ENCODE data around the gene RGCC. TPM values are rescaled to one million over a fixed set of nuclear protein-coding genes. Genes with fewer than 3 reads are reported as not detected.

The RGCC gene
- total and polyA plus RNA-seq, 9 of the 15 experiments (the other 6 are each of a cell fraction or from before 2014, with no cell fraction given), result 0.51 to 10.4 (median 5.8) TPM

DNA sequence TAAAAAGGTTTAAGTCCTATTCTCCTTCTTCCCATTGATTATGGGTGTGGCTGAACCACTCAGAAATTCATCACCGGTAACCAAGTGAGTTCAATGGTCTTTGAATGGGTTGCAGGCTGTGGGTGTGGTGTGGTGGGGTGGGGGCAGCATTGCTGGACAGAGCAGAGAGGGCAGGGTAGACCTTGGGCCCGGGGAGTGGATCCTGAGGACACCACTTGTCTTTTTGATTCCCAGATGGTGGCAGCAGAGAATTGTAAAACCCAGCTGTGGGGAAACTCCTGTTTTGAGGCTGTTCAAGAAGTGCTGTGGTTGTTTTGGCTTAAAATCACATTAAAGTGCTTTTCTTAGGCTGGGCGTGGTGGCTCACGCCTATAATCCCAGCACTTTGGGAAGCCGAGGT lies 45.8 kb upstream of the RGCC start:
- Histone ChIP-seq H3K9me3 (replicated peaks; ENCODE audit: control insufficient read depth, insufficient read depth, low read depth, low read length) (no peaks in the 10 kb centered on the region), H3K9ac (ENCODE audit: insufficient read depth in 1 of 2, low read depth in 2 of 2, low read length in 2 of 2) (no peak overlapping the region), H3K4me2 (ENCODE audit: insufficient read depth, low read length) (no peak overlapping the region), H3K4me1 (replicated peaks in 1 of 2; ENCODE audit: control insufficient read depth in 2 of 2, insufficient read depth in 2 of 2, low read length in 2 of 2) (no peaks in the 10 kb centered on the region; a peak in 1 of 5 replicates), H3K4me3 (no peak overlapping the region), H3K36me3 (ENCODE audit: control insufficient read depth, insufficient read depth, low read length) (no peaks in the 10 kb centered on the region), H3K9me1 (ENCODE audit: control insufficient read depth, insufficient read depth, low read length) (no peaks in the 10 kb centered on the region), H3K79me2 (ENCODE audit: control insufficient read depth, insufficient read depth, low read length) (no peaks in the 10 kb centered on the region), H3K27ac (ENCODE audit: extremely low read depth, low read depth, low read length) (no peak overlapping the region), H4K20me1 (replicated peaks; ENCODE audit: control insufficient read depth, insufficient read depth, low read length) (no peaks in the 10 kb centered on the region), H3K27me3 (ENCODE audit: control insufficient read depth in 2 of 2, insufficient read depth in 2 of 2, low read length in 2 of 2) (no peaks in the 10 kb centered on the region), H2AFZ (ENCODE audit: low read depth, low read length) (no peak overlapping the region)
- intact Hi-C loops (cut with micrococcal nuclease), result loop anchor here (2.0 kb wide), 1 partner anchor 241 kb away; no protein-coding TSS in a partner anchor
- ChIA-PET POLR2A (interaction anchor here (0.6 kb wide), 1 partner anchor 9 kb away, joined by 4 read pairs; no protein-coding TSS in a partner anchor), CTCF (ENCODE audit: low intra/inter-chr PET ratio) (interaction anchor here (0.8 kb wide), 1 partner anchor 699 kb away, joined by 4 read pairs; no protein-coding TSS in a partner anchor)
- 0% methylated on average over 5 of the region's 5 CpGs for WGBS (ENCODE audit: insufficient coverage, low coverage, missing lambda C conversion rate)
- in situ Hi-C loops (cut with MboI), result loop anchor here (25.0 kb wide), 1 partner anchor 701 kb away; no protein-coding TSS in a partner anchor
- FAIRE-seq, result no peak
- BruUV-seq (replicated peaks), result no TSS peak
- peak in 2 of 4 experiments; percentile 20 to 37 for DNase-seq (ENCODE audit: extremely low read depth in 1 of 4, low spot score in 3 of 4)
- peak; percentile 85 for ATAC-seq
- TF ChIP-seq, protein P1, sequence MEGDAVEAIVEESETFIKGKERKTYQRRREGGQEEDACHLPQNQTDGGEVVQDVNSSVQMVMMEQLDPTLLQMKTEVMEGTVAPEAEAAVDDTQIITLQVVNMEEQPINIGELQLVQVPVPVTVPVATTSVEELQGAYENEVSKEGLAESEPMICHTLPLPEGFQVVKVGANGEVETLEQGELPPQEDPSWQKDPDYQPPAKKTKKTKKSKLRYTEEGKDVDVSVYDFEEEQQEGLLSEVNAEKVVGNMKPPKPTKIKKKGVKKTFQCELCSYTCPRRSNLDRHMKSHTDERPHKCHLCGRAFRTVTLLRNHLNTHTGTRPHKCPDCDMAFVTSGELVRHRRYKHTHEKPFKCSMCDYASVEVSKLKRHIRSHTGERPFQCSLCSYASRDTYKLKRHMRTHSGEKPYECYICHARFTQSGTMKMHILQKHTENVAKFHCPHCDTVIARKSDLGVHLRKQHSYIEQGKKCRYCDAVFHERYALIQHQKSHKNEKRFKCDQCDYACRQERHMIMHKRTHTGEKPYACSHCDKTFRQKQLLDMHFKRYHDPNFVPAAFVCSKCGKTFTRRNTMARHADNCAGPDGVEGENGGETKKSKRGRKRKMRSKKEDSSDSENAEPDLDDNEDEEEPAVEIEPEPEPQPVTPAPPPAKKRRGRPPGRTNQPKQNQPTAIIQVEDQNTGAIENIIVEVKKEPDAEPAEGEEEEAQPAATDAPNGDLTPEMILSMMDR (IDR thresholded peaks at IDR 0.05 in 2 of 3, conservative IDR thresholded peaks at IDR 0.05 in 1 of 3; ENCODE audit: insufficient read depth in 2 of 3, low read depth in 1 of 3, low read length in 3 of 3), result peak; percentile 31 to 54 (median 47); a peak in 4 of 6 replicates
- TF ChIP-seq, protein P2, sequence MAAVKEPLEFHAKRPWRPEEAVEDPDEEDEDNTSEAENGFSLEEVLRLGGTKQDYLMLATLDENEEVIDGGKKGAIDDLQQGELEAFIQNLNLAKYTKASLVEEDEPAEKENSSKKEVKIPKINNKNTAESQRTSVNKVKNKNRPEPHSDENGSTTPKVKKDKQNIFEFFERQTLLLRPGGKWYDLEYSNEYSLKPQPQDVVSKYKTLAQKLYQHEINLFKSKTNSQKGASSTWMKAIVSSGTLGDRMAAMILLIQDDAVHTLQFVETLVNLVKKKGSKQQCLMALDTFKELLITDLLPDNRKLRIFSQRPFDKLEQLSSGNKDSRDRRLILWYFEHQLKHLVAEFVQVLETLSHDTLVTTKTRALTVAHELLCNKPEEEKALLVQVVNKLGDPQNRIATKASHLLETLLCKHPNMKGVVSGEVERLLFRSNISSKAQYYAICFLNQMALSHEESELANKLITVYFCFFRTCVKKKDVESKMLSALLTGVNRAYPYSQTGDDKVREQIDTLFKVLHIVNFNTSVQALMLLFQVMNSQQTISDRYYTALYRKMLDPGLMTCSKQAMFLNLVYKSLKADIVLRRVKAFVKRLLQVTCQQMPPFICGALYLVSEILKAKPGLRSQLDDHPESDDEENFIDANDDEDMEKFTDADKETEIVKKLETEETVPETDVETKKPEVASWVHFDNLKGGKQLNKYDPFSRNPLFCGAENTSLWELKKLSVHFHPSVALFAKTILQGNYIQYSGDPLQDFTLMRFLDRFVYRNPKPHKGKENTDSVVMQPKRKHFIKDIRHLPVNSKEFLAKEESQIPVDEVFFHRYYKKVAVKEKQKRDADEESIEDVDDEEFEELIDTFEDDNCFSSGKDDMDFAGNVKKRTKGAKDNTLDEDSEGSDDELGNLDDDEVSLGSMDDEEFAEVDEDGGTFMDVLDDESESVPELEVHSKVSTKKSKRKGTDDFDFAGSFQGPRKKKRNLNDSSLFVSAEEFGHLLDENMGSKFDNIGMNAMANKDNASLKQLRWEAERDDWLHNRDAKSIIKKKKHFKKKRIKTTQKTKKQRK (IDR thresholded peaks at IDR 0.05; ENCODE audit: borderline replicate concordance, low read depth, low read length), result no peak
- TF ChIP-seq, protein P3, sequence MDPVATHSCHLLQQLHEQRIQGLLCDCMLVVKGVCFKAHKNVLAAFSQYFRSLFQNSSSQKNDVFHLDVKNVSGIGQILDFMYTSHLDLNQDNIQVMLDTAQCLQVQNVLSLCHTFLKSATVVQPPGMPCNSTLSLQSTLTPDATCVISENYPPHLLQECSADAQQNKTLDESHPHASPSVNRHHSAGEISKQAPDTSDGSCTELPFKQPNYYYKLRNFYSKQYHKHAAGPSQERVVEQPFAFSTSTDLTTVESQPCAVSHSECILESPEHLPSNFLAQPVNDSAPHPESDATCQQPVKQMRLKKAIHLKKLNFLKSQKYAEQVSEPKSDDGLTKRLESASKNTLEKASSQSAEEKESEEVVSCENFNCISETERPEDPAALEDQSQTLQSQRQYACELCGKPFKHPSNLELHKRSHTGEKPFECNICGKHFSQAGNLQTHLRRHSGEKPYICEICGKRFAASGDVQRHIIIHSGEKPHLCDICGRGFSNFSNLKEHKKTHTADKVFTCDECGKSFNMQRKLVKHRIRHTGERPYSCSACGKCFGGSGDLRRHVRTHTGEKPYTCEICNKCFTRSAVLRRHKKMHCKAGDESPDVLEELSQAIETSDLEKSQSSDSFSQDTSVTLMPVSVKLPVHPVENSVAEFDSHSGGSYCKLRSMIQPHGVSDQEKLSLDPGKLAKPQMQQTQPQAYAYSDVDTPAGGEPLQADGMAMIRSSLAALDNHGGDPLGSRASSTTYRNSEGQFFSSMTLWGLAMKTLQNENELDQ (CRISPR knock-in tag; IDR thresholded peaks at IDR 0.05; ENCODE audit: borderline replicate concordance), result no peak
- TF ChIP-seq RAD21 (CRISPR knock-in tag; conservative IDR thresholded peaks at IDR 0.05 in 1 of 2, IDR thresholded peaks at IDR 0.05 in 1 of 2) (peak; percentile 53 to 77), SMARCC2 (IDR thresholded peaks at IDR 0.05; ENCODE audit: low read depth) (no peak)

All from K562 (cell line).